CD4-positive, alpha-beta T cell (primary cell): ENCODE measurements around the gene PCDH17. TPM values are rescaled to one million over a fixed set of nuclear protein-coding genes. Genes with fewer than 3 reads are reported as not detected.
A peak's percentile ranks its signal among the peaks of the same experiment; 100 is the strongest.

Source experiments
- ATAC-seq: fragments of 200-7000 bp; cut with Tn5 transposase; one replicate; pipeline ENCODE4 v1.10.0; 2022; ENCODE audit warnings: mild to moderate bottlenecking; ENCODE audit not compliant: poor library complexity
- CTCF ChIA-PET: fragments of 350-600 bp; sonication (Branson Sonifier 250); formaldehyde crosslinking; loops from one replicate; lab custom pipeline; 2021; ENCODE audit warnings: antibody characterized with exemption, inconsistent platforms; lab: Charles Lee
- POLR2A ChIA-PET: fragments of 350-600 bp; sonication (Branson Sonifier 250); formaldehyde crosslinking; loops from one replicate; lab custom pipeline; 2021; ENCODE audit warnings: antibody characterized with exemption, inconsistent platforms; lab: Charles Lee
- DNase-seq, 14 experiments: peaks; one replicate each; pipeline ENCODE4 v3.0.0-alpha.2; 2013 to 2020; ENCODE audit warnings: mixed read lengths in 2 of 14
- H3K27ac ChIP-seq, 2 donors: one replicate each; pipeline versions ENCODE4 v1.5.1 to v1.7.0; 2013; ENCODE audit warnings: low read length in 2 of 2, low read depth in 1 of 2, mild to moderate bottlenecking in 1 of 2
- H3K27me3 ChIP-seq, 2 experiments: 1 replicate in 1 of 2; 2 replicates in 1 of 2; pipeline versions ENCODE4 v1.6.1 to v1.7.0; 2013; ENCODE audit warnings: low read length in 2 of 2, control low read depth in 1 of 2, mild to moderate bottlenecking in 1 of 2, moderate library complexity in 1 of 2; ENCODE audit not compliant: insufficient read depth in 2 of 2, control insufficient read depth in 1 of 2
- H3K36me3 ChIP-seq: one replicate; pipeline ENCODE4 v1.6.1; 2013; ENCODE audit warnings: low read length, control low read depth; ENCODE audit not compliant: insufficient read depth
- H3K4me1 ChIP-seq: one replicate; pipeline ENCODE4 v1.6.1; 2013; ENCODE audit warnings: low read length, control low read depth; ENCODE audit not compliant: insufficient read depth
- H3K4me3 ChIP-seq: one replicate; pipeline ENCODE4 v1.5.1; 2013; ENCODE audit warnings: mild to moderate bottlenecking, low read length, moderate library complexity
- H3K9me3 ChIP-seq, 2 experiments: 1 replicate in 1 of 2; 2 replicates in 1 of 2; pipeline versions ENCODE4 v1.6.1 to v1.7.0; 2013; ENCODE audit warnings: low read length in 2 of 2, mild to moderate bottlenecking in 2 of 2, control low read depth in 1 of 2, moderate library complexity in 1 of 2; ENCODE audit not compliant: control insufficient read depth in 1 of 2, insufficient read depth in 1 of 2
- H3K27ac Mint-ChIP-seq: one replicate; pipeline ENCODE4 v1.8.0; 2020; ENCODE audit warnings: mixed read lengths
- H3K27me3 Mint-ChIP-seq: one replicate; pipeline ENCODE4 v1.8.0; 2021; ENCODE audit warnings: mixed read lengths
- H3K36me3 Mint-ChIP-seq: one replicate; pipeline ENCODE4 v1.8.0; 2021; ENCODE audit warnings: low read depth, mixed read lengths
- H3K4me1 Mint-ChIP-seq: one replicate; pipeline ENCODE4 v1.8.0; 2021; ENCODE audit warnings: low read depth, mixed read lengths
- H3K4me3 Mint-ChIP-seq: one replicate; pipeline ENCODE4 v1.8.0; 2020; ENCODE audit warnings: mild to moderate bottlenecking, mixed read lengths
- H3K9me3 Mint-ChIP-seq: one replicate; pipeline ENCODE4 v1.8.0; 2020; ENCODE audit warnings: mixed read lengths
- CTCF ChIP-seq: fragments of 200-600 bp; IDR thresholded peaks from one replicate; pipeline ENCODE4 v1.8.0; 2022; ENCODE audit warnings: antibody characterized with exemption, mild to moderate bottlenecking
- intact Hi-C, 2 experiments: fragments of 100-400 bp; cut with DNase I in 1 of 2; cut with micrococcal nuclease in 1 of 2; formaldehyde crosslinking; loops; one replicate each; pipeline versions ENCODE4 v1.15.1 to v1.9.0; 2023 to 2025; cut with DNase I, micrococcal nuclease
- polyA plus RNA-seq, 2 donors: library from polyadenylated mRNA; unstranded; fragments of 120-200 nt; gene quantifications; one replicate each; pipeline ENCODE4 v1.2.1, GENCODE V29; 2013
- total RNA-seq, 174 experiments: library from RNA in 2 of 174; stranded (reverse) in 2 of 174; gene quantifications; one replicate each; pipeline ENCODE4 v1.2.3 and lab custom pipeline; 2021 to 2026

Gene PCDH17
- total RNA-seq (under 1 TPM in 1 of 2 experiments, not detected in 1; 0.05 TPM), total RNA-seq (lab: John Stamatoyannopoulos, UW) (0 to 0.48 (median 0) reads per million in 172 experiments)
- polyA plus RNA-seq (2013, experiment 1 of 2) = 0.01 TPM
- 0.12 TPM for polyA plus RNA-seq (2013, experiment 2 of 2)

GRCh38 chr13:57631596-57632275, at the start of gene PCDH17:
Gene PCDH17 (plus strand): TSS chr13:57631744. CDS start chr13:57632547, 803 bp downstream.
- ATAC-seq (peak; percentile 25), DNase-seq (peak in 4 of 14 experiments; percentile 9 to 26 (median 12))
- Histone ChIP-seq H3K36me3 (no peaks in the 10 kb centered on the region), H3K4me3 (peak within 1 kb of the TSS; percentile 44), H3K27ac (no peak within 1 kb of the TSS), H3K4me1 (peaks cover 47% of the 10 kb centered on the region), H3K9me3 (peaks cover 0 to 48% of the 10 kb centered on the region in 2 experiments), H3K27me3 (peaks cover 48 to 60% of the 10 kb centered on the region in 2 experiments)
- H3K9me3 Mint-ChIP-seq = no peaks in the 10 kb centered on the region
- intact Hi-C loops = no loop called here
- POLR2A ChIA-PET = no interaction called here
- peaks cover 78% of the 10 kb centered on the region for H3K27me3 Mint-ChIP-seq
- no peaks in the 10 kb centered on the region for H3K36me3 Mint-ChIP-seq
- H3K4me3 Mint-ChIP-seq = peak within 1 kb of the TSS; percentile 83
- peaks cover 45% of the 10 kb centered on the region for H3K4me1 Mint-ChIP-seq
- no peak for TF ChIP-seq CTCF
- CTCF ChIA-PET = no interaction called here
- no peak within 1 kb of the TSS for H3K27ac Mint-ChIP-seq

GRCh38 chr13:57582032-57582431, 49.5 kb upstream of the PCDH17 start:
- H3K27me3 ChIP-seq = no peaks in the 10 kb centered on the region
- Mint-ChIP-seq H3K4me3 (no peak overlapping the region), H3K27me3 (no peaks in the 10 kb centered on the region), H3K27ac (no peak overlapping the region), H3K36me3 (no peaks in the 10 kb centered on the region), H3K9me3 (peaks cover 23% of the 10 kb centered on the region), H3K4me1 (no peaks in the 10 kb centered on the region)
- CTCF ChIA-PET = no interaction called here
- ATAC-seq = no peak
- DNase-seq = no peak
- POLR2A ChIA-PET = no interaction called here
- H3K4me1 ChIP-seq = no peaks in the 10 kb centered on the region
- no peak for TF ChIP-seq CTCF
- H3K27ac ChIP-seq = no peak overlapping the region
- H3K9me3 ChIP-seq = peaks cover 3 to 5% of the 10 kb centered on the region in 2 experiments
- intact Hi-C loops = no loop called here
- H3K36me3 ChIP-seq = no peaks in the 10 kb centered on the region
- no peak overlapping the region for H3K4me3 ChIP-seq

- Mint-ChIP-seq H3K4me1 (no peaks in the 10 kb centered on the region), H3K36me3 (no peaks in the 10 kb centered on the region), H3K27ac (no peak overlapping the region), H3K4me3 (no peak overlapping the region), H3K9me3 (peaks cover 12% of the 10 kb centered on the region), H3K27me3 (no peaks in the 10 kb centered on the region)
- H3K9me3 ChIP-seq = peaks cover 0 to 5% of the 10 kb centered on the region in 2 experiments
- ChIA-PET POLR2A (no interaction called here), CTCF (no interaction called here)
- TF ChIP-seq CTCF = no peak
- no peaks in the 10 kb centered on the region for H3K27me3 ChIP-seq
- intact Hi-C loops = no loop called here
- no peaks in the 10 kb centered on the region for H3K36me3 ChIP-seq
- ATAC-seq (no peak), DNase-seq (no peak)
- no peaks in the 10 kb centered on the region for H3K4me1 ChIP-seq
- no peak overlapping the region for H3K27ac ChIP-seq
- H3K4me3 ChIP-seq = no peak overlapping the region
These were observed 48.0 kb upstream of the PCDH17 start for GRCh38 chr13:57583529-57583928.
